Stimulated activated CD4-positive, alpha-beta T cell treated with anti-CD3 and anti-CD28 coated beads, Interleukin-12 subunit alpha, Interleukin-12 subunit beta, amount 100 ng/mL, for 4 hours (primary cell): ENCODE results near the gene CHMP4B.

Experiments
- DNase-seq: peaks from one replicate; pipeline ENCODE4 v3.0.0-alpha.2; 2020

Gene CHMP4B

DNA sequence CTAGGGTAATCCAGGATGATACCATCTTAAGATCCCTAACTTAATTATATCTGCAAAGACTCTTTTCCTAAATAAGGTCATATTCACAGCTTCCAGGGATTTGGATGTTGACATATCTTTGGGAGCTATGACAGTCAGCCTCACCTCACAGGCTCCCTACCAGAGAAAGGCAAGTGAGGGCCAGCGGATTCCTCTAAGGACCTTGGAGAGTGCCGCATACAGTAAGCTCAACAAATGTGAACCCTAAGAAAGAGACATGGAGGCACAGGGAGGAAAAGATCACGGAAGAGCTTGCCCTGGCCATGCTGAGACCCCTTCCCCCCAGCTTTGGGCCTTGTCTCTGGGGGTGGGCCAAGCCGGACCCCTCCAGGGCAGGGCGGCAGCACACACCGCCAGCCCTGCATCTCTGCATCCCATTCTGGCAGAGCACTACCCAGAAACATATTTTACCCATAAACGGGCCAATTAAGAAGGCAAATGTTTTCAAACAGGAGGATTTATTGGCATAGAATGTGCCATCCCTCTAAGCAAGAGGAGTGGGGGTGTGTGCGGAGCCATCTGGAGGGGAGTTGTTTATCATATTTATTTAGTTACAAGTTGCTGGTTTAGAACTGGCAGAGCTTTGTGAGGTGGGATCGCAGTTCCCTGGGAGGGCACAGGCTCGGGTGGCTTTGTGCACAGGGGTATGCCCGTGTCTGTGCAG is 55.4 kb downstream of the CHMP4B start:
- no peak for DNase-seq

DNA sequence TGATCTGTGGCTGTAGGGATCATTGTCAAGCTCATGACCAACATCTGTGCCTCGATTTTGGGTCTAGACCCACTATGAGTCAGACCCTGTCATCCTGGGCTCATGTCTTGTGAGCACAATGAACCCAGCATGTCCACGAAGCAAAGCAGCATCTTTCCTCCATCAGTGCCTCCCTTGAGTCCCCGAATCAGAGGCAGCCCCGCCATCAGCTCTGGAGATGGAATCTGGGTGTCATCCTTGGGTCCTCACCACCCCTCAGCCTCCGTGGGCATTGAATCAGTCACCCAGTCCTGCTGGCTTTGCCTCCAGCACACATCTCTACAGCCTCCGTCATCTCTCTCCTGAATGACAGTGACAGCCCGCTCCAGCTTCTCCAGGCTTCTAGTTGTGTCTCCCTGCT is 56.9 kb downstream of the CHMP4B start:
- DNase-seq, result no peak

DNA sequence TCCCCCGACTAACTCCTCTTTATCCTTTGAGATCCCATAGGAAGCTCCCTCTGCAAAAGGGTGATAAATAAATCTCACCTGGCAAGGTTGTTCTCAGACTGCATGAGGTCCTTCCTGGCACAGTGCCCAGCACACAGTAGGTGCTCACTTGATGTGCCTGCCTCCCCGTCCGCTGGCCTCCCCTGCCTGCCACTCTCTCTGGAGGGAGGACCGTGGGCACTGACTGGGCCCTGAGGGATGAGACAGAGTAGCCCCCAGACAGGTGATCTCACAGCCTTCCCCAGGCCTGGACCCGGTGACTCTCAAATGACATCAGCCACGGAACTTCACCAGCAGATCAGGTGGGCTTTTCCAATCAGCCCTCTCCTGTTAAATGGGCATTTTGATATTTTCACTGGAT is 57.4 kb downstream of the CHMP4B start:
- no peak for DNase-seq

DNA sequence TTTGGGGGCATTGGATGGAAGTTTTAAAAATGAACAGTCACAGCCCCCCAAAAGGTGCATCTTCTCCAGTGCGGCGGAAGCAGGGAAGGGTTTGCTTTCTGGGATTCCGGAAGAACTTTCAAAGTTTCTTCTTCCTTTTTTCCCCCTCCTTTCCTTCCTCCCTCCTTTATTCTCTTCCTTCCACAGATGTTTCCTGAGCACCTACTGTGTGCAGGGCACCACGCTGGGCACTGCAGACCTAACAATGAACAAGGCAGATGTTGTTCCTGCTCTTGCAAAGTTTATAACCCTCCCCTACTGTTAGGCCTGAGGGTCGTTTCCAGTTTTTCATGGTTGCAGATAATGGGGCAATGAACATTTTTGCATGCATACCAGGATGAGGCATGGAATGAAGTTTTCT is 58.1 kb downstream of the CHMP4B start:
- no peak for DNase-seq

DNA sequence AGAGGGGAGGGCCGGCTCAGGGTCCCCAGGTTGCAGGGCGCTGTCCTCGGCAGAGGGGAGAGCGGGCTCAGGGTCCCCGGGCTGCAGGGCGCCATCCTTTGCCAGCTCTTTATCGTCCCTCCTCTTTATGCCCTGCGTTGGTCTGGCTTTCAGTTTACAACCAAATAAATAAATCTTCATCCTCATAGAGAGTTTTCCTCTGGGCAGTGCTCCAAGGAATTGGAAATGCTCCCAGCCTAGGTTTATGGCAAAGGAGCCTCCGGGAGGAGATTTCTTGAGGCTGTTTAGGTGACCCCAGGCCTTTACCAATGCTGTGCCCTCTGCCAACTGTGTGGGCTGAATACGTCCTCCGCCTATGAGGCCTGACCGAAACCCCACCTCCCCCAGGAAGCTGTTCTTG is 60.2 kb downstream of the CHMP4B start:
- DNase-seq, result no peak

DNA sequence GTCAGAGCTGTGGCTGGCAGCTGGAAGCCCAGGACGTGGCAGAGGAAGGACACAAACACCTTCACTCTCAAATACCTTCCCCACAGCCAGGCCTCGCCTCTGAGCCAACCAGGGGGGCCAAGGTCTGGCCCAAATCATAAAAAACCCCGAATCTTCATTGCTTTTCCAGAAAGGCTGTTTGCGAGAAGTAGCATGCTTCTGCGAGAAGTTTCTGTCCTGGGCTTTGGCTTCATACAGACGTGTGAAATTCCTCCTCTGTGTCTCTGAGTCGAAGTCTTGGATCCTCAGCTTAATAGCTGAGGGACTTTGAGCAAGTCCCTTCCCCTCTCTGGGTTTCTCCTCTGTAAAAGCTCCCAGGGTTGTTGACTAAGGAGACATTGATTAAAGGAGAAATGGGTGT is 63.0 kb downstream of the CHMP4B start:
- no peak for DNase-seq

DNA sequence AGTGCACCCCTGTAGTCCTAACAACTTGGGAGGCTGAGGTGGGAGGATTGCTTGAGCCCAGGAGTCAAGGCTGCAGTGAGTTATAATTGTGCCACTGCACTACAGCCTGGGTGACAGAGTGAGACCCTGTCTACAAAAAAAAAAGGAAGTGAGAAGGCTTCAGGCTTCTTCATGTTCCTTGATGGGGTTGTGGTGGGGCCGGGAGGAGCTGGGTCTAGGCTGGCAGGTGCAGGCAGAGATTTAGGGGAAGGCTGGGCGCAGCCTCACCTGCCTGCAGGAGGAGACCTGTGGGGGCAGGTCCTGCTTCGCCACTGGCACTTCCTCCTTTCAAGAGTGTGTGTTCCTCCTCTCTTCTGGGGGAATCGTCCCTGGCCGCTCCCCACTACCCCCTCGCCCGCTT is 63.9 kb downstream of the CHMP4B start:
- DNase-seq, result no peak

DNA sequence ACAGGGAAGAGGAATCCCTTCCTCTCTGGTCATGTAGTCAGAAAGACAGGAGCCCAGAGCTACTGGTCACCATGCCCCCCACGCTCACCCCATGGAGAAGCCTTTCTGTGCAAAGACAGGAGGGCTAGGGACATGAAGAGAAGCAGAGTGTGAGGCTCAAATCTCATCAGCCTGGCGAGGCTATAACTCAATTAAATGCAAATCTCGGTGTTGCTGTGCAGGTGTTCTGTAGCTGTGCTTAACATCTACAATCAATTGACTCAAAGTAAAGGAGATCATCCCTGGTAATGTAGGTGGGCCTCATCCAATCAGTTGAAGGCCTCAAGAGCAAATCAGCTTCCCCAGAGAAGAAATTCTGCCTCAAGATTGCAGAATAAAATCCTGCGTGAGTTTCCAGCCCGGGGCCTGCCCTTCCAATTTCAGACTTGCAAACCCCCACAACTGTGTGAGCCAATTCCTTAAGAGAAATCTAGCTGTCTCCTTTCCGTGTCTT is 64.4 kb downstream of the CHMP4B start:
- no peak for DNase-seq

DNA sequence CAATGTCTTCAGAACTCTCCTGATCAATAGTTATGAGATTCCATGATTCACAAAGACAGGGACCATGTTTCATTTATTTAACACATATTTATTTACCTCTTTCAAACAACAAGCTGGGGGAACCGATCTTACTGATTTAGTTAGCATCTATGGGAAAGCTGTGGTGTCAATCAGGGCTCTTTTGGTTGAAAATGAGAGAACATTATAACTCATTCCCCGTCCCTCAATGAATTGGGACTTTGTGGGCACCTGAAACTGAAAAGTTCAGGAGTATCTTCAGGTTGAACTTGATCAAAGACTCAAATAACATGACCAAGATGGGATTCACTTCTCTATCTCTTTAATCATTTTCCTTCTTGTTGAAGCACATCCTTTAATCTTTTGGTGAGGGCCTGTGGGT is 67.4 kb downstream of the CHMP4B start:
- DNase-seq, result no peak

DNA sequence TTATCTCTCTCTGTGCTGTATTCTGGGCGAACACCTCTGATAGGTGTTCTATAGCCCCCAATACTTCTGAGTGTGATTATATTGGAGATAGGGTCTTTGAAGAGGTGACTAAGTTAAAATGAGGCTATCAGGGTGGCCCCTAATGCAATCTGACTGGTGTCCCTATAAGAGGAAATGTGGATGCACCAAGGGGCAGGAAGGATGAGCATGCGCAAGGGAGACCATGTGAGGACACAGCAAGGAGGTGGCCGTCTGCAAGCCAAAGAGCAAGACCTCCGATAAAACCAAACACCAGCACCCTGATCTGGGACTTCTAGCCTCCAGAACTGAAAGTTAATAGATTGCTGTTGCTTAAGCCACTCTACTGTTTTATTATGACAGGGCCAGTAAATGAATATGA is 69.2 kb downstream of the CHMP4B start:
- no peak for DNase-seq

DNA sequence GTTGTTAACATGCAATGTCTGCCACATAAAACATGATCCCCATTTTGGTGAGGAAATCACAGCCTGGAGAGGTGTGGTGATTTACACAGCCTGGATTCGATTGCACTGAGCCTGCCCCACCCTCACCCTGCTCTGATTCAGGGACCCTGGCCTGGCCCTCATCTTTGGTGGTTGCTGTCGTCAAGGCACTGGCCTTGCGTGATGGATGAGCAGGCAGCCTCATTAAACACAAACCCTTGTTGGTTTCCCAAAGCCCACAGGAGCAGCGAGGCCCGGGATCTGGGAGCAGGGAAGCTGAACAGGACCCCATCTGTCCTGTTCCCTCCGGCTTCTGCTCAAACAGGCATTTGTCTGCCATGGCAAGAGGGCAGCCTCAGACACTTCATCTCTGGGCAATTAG is 70.8 kb downstream of the CHMP4B start:
- DNase-seq, result no peak

DNA sequence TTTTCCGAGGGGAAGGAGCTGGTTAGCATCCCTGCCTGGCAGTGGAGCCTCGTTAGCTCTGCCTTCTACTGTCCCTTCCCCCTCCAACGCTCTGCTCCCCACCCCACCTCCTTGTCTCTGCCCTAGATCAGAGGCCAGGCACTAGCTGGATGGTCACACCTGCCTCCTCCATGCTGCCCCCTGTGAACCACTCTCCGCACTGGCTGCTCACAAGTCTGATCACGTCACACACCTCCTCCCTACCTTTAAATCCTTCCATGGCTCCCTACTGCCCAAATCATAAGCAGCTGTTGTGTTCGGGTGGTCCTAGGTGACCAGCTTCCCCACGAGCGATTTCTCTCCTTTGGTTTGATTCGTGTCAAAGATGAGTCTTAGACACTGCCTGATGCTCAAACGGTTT is 71.3 kb downstream of the CHMP4B start:
- DNase-seq, result no peak

DNA sequence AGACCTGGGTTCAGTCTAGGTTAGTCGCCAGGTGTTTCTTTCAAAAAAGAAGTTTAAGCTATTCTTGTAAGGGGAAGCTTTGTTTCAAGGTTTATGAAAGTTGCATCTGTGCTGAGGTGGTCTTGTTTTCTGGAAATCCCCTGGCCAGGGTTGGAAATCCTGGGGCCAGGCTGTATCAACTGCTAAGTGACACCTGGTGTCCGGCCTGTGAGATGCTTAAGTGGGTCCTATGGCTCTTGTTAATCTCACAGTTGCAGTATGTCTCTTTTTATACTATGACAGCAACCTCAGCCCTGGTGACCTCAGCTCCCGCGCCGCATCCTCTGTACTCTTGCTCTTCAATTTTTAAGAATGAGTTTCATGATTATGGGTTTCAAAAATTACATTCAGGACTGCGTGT is 72.0 kb downstream of the CHMP4B start:
- DNase-seq, result no peak

DNA sequence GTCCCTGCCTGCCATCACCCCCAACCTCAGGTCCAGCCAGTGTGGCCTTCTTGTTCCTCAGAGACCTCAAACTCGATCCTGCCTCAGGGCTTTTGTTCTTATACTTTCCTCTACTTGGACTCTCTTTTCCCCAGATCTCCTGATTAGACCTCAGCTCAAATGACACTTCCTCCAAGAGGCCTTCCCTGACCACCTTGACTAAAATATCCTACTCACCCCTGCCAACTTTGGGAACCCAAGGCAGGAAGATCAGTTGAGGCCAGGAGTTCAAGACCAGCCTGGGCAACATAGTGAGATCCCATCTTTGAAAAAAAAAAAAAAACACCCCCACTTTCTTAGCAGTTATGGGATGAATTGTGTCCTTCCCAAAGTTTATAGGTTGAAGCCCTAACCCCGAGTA is 73.5 kb downstream of the CHMP4B start:
- no peak for DNase-seq

DNA sequence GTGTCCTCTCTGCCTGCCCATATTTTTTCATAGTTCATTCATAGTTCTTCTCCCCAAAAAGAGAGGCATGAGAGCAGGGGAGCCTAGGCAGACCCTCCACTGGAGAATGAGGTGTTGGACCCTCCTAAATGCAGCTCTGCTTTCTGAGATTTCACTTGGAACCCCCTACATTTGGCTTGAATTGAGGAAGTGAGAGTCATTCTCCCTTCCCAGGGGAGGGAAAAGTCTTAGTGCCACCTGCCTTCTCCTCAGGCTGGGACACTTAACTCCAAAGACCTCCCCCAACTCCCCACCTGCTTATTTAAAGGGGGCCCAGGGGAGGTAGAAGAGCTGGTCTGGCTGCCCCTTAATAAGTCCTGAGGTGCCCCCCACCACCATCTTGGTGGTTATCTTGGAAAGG is 78.2 kb downstream of the CHMP4B start:
- no peak for DNase-seq

DNA sequence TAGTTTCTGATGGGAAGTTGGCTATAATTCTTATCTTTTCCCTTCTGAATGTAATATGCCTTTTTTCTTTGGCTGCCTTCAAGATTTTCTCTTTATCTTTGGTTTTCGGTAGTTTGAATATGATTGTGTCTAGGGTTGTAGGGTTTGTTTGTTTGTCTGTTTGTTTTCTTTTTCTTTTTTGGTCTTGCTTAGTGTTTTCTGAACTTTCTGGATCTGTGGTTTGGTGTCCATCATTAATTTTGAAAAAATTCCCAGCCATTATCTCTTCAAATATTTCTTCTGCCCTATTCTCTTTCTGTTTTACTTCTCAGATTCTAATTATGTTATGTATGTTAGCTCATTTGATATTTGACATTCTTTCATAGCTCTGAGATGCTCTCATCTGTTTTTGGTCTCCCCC is 79.4 kb downstream of the CHMP4B start:
- no peak for DNase-seq

DNA sequence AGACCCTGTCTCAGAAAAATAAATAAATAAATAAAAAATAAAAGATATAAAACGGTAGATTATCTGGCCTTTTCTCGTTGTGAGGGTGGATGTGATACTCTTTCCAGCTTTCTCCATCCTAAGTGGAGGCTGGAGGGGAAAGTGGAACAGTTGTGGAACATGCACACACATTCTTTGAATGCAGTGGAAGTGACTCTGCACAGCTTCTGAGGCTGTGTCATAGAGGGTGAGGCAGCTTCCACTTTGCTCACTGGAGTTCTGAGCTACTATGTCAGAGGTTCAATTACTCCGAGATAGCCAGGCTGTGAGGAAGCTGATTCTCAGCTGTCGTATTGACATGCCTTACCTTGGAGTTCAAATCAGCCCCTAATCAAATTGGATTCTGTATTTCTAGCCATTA is 82.2 kb downstream of the CHMP4B start:
- DNase-seq, result no peak

DNA sequence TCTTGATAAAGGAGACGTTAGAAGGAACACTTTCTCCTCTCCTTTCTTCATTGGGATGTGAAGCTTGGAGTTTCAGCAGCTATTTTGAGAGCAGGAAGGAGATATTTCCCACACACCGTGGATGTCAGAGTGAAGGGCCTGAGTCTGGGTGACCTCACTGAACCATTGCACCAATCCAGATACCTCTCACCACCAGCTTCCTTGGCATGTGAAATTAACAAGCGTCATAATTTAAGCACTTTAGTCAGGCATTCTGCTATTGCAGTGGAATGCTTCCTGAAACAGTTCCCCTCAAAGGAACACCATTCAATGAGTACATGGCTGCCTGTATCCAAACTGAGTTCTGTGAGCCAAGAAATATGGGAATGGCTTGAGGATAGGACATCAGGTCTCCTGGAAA is 83.7 kb downstream of the CHMP4B start:
- no peak for DNase-seq

DNA sequence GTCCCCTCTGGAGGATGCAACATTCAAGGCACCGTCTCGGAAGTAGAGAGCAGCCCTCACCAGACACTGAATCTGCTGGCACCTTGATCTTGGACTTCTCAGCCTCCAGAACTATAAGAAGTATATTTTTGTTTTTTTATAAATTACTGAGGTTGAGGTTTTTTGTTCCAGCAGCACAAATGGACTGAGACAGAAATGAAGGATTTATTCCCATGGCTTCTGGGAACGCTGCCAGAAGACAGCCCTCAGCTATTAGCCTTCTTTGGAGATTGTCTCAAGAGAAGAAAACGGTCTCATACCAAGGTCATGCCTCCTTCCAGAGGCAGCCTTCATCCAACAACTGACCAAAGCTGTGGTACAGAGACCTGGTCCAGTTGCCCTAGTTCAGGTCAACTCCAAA is 85.4 kb downstream of the CHMP4B start:
- DNase-seq, result no peak

DNA sequence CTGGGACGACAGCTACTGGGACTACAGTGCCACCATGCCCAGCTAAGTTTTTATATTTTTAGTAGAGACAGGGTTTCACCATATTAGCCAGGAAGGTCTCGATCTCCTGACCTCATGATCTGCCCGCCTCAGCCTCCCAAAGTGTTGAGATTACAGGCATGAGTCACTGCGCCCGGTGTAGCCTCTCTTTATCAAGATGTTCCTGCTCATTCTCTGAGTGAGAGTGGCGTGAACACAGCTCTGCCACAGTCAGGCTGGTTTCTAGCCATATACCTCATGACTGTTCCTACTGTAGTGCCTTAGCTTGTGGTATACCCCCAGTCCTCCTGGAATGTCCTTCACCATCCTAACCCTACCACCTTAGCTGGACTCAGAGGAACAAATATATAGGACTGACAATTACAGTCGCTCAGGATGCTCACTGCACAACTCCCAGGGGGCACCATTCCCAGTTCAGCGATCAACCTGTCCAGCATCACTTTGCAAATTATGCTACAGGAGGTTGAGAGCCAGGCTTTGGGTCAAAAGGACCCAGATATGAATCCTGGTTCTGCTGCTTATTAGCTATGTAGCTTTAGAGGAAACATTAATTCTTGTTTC is 86.3 kb downstream of the CHMP4B start:
- DNase-seq, result no peak

DNA sequence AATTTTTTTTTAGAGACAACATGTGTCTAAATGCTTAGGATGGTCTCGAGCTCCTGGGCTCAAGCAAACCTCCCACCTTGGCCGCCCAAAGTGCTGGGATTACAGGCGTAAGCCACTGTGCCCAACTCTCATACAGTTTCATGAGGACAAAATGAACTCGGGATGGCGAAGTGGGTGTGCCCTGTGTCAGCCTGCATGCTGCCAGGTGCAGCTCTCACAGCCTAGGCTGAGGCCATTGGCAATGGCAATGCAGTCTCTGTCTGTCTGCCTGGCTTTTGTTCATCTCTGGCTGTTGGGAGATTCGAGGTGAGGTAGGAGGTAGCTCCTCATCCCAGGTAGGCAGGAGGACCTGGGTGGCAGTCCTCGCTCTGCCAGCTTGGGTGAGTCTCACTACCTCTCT is 88.0 kb downstream of the CHMP4B start:
- DNase-seq, result no peak

DNA sequence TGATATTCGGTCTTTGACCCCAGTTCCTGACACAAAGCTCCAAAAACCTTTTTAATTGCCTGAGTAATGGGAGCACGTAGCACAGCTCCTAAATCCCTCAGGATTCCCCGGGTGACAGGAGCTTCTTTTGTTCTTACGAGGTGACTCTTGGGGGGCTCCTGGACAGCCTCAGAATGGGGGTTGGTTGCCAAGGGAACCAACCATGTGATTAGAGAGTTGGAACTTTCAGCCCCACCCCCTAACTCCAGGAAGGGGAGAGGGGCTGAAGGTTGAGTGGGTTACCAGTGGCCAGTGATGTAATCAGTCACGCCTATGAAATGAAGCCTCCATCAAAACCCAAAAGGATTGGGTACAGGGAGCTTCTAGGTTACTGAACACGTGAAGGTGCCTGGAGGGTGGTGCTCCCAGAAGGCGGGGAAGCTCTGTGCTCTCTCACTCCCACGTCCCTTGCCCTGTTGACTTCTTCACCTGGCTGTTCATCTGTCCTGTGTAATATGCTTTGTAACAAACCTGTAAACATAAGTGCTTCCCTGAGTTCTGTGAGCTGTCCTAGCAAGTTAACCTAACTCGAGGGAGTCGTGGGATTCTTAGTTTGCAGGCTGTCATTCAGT is 89.5 kb downstream of the CHMP4B start:
- DNase-seq, result no peak

DNA sequence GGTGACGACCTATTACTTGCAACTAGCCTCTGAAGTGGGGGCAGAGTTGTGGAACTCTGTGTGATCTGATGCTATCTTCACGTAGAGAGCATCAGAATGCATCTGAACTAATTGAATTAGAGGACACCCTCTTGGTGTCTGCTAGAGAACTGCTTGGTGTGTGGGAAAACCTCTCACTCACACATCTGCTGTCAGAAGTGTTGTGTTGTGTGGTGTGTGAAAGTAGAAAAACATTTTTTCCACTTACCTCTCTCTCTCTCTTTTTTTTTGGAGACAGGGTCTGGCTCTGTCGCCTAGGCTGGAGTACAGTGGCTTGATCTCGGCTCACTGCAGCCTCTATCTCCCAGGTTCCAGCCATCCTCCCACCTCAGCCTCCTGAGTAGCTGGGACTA is 90.0 kb downstream of the CHMP4B start:
- no peak for DNase-seq

DNA sequence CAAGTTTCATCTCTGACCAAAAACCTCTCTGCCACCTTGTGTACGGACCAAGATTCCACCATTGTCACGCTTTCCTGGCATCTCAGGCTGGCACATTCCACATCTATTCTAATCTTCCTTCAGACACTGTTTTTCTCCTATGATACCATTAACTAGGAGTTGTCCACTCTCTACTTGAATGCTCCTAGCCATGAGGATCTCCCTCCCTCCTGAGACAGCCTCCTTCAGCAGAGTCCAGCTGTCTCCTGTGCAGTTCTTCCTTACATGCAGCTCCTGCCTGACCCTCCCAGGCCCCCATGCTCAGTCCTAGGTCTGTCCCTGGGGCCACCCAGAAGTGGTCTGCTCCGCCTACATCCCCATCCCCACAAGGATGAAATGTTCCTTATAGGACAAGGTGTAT is 90.9 kb downstream of the CHMP4B start:
- no peak for DNase-seq
